Natural killer cell (primary cell): ENCODE results near the gene INO80C. TPM values are rescaled to one million over a fixed set of nuclear protein-coding genes. Genes with fewer than 3 reads are reported as not detected.

Source experiments
- ATAC-seq, 3 donors: fragments of 150-1000 bp in 2 of 3; fragments of 200-7000 bp in 1 of 3; cut with Tn5 transposase; 1 replicate in 1 of 3; 2 replicates in 2 of 3; pipeline ENCODE4 v1.10.0; 2021; ENCODE audit warnings: mild to moderate bottlenecking in 2 of 3, moderate library complexity in 2 of 3
- DNase-seq, 2 donors: peaks; one replicate each; pipeline versions ENCODE4 v3.0.0 to v3.0.0-alpha.2; 2013 to 2021; ENCODE audit warnings: mixed read lengths in 1 of 2
- H3K27ac ChIP-seq: one replicate; pipeline ENCODE4 v1.5.1; 2013; ENCODE audit warnings: mild to moderate bottlenecking, low read length
- H3K27me3 ChIP-seq: one replicate; pipeline ENCODE4 v1.6.1; 2013; ENCODE audit warnings: low read length; ENCODE audit not compliant: control insufficient read depth, insufficient read depth
- H3K36me3 ChIP-seq: one replicate; pipeline ENCODE4 v1.6.1; 2013; ENCODE audit warnings: low read length; ENCODE audit not compliant: control insufficient read depth, insufficient read depth
- H3K4me1 ChIP-seq: one replicate; pipeline ENCODE4 v1.6.1; 2013; ENCODE audit warnings: low read length; ENCODE audit not compliant: control insufficient read depth, insufficient read depth
- H3K4me3 ChIP-seq: one replicate; pipeline ENCODE4 v1.5.1; 2013; ENCODE audit warnings: low read length
- H3K9me3 ChIP-seq: one replicate; pipeline ENCODE4 v1.6.1; 2013; ENCODE audit warnings: low read length; ENCODE audit not compliant: control insufficient read depth, insufficient read depth
- H3K27ac Mint-ChIP-seq, 2 donors: one replicate each; pipeline ENCODE4 v1.8.0; 2022; ENCODE audit warnings: mild to moderate bottlenecking in 2 of 2, mixed read lengths in 2 of 2, moderate library complexity in 1 of 2
- H3K27me3 Mint-ChIP-seq, 2 donors: one replicate each; pipeline ENCODE4 v1.8.0; 2022; ENCODE audit warnings: low read depth in 2 of 2, mixed read lengths in 2 of 2
- H3K36me3 Mint-ChIP-seq: one replicate; pipeline ENCODE4 v1.8.0; 2022; ENCODE audit warnings: mixed read lengths
- H3K4me1 Mint-ChIP-seq, 2 donors: one replicate each; pipeline ENCODE4 v1.8.0; 2022; ENCODE audit warnings: mixed read lengths in 2 of 2
- H3K4me3 Mint-ChIP-seq: one replicate; pipeline ENCODE4 v1.8.0; 2022; ENCODE audit warnings: mild to moderate bottlenecking, moderate library complexity, mixed read lengths
- H3K9me3 Mint-ChIP-seq, 2 donors: one replicate each; pipeline ENCODE4 v1.8.0; 2022; ENCODE audit warnings: mixed read lengths in 2 of 2
- CTCF ChIP-seq: fragments of 200-600 bp; IDR thresholded peaks from one replicate; pipeline ENCODE4 v1.8.0; 2022; ENCODE audit warnings: antibody characterized with exemption
- WGBS: methylation state at CpG from one replicate; pipeline ENCODE4 v1.1.7; 2013; ENCODE audit warnings: missing lambda C conversion rate; ENCODE audit not compliant: insufficient coverage; 5-methylcytosine and 5-hydroxymethylcytosine counted together
- intact Hi-C: fragments of 100-400 bp; cut with micrococcal nuclease; formaldehyde crosslinking; loops from one replicate; pipeline ENCODE4 v1.14.2; 2022
- total RNA-seq, 4 donors: library from RNA; stranded (reverse); fragments of 120-200 nt in 1 of 4; gene quantifications; one replicate each; pipeline versions ENCODE4 v1.2.3 to v1.2.4, GENCODE V29; 2013 to 2022

The INO80C gene
- total RNA-seq: 10 to 100 TPM; 17.6 to 19.5 (median 19.2) TPM
- total RNA-seq (2013): 8.9 TPM

GRCh38 chr18:35497370-35498197, at the start of gene INO80C:
Gene INO80C, minus strand, starts transcription at chr18:35497960. Its CDS starts 86 bp downstream, at chr18:35497874.
- Histone ChIP-seq H3K27ac (peak within 1 kb of the TSS; percentile 93), H3K4me1 (peaks cover 15% of the 10 kb centered on the region), H3K27me3 (no peaks in the 10 kb centered on the region), H3K36me3 (no peaks in the 10 kb centered on the region), H3K4me3 (peak within 1 kb of the TSS; percentile 76), H3K9me3 (no peaks in the 10 kb centered on the region)
- peak; percentile 88 to 95 (median 90) for ATAC-seq
- H3K27ac Mint-ChIP-seq: peak within 1 kb of the TSS; percentile 97 to 99
- H3K9me3 Mint-ChIP-seq: no peaks in the 10 kb centered on the region
- TF ChIP-seq CTCF: no peak
- peaks cover 20 to 25% of the 10 kb centered on the region in 2 donors for H3K4me1 Mint-ChIP-seq
- peak; percentile 91 to 98 for DNase-seq
- under 1% methylated on average over 58 of the region's 61 CpGs for WGBS
- peak within 1 kb of the TSS; percentile 100 for H3K4me3 Mint-ChIP-seq
- H3K27me3 Mint-ChIP-seq: peaks cover 0 to 7% of the 10 kb centered on the region in 2 donors
- H3K36me3 Mint-ChIP-seq: no peaks in the 10 kb centered on the region
- intact Hi-C loops: loop anchor here (1.0 to 10.0 kb wide), 7 partner anchors 85 to 631 kb away; partner anchors contain the start of genes ELP2, GALNT1, RMP24 and SLC39A6

- Histone ChIP-seq H3K27me3 (no peaks in the 10 kb centered on the region), H3K36me3 (no peaks in the 10 kb centered on the region), H3K4me1 (no peaks in the 10 kb centered on the region), H3K9me3 (no peaks in the 10 kb centered on the region), H3K4me3 (no peak overlapping the region), H3K27ac (no peak overlapping the region)
- H3K4me3 Mint-ChIP-seq: no peak overlapping the region
- ATAC-seq: no peak
- DNase-seq: no peak
- TF ChIP-seq CTCF: no peak
- intact Hi-C loops: no loop called here
- H3K9me3 Mint-ChIP-seq: no peaks in the 10 kb centered on the region
- no peak overlapping the region for H3K27ac Mint-ChIP-seq
- WGBS: 83% methylated on average over 1 of the region's 2 CpGs
- no peaks in the 10 kb centered on the region for H3K36me3 Mint-ChIP-seq
- H3K4me1 Mint-ChIP-seq: no peaks in the 10 kb centered on the region
- H3K27me3 Mint-ChIP-seq: peaks cover 13 to 17% of the 10 kb centered on the region in 2 donors
Observed at GRCh38 chr18:35547008-35547605, 49.3 kb upstream of the INO80C start.

- Mint-ChIP-seq H3K27me3 (peaks cover 18 to 29% of the 10 kb centered on the region in 2 donors), H3K4me3 (no peak overlapping the region), H3K36me3 (no peaks in the 10 kb centered on the region), H3K9me3 (no peaks in the 10 kb centered on the region), H3K4me1 (no peaks in the 10 kb centered on the region), H3K27ac (no peak overlapping the region)
- Histone ChIP-seq H3K27me3 (no peaks in the 10 kb centered on the region), H3K4me3 (no peak overlapping the region), H3K4me1 (no peaks in the 10 kb centered on the region), H3K9me3 (no peaks in the 10 kb centered on the region), H3K27ac (no peak overlapping the region), H3K36me3 (no peaks in the 10 kb centered on the region)
- no peak for DNase-seq
- intact Hi-C loops: no loop called here
- no peak for TF ChIP-seq CTCF
- ATAC-seq: no peak
Observed at GRCh38 chr18:35542356-35542755, 44.6 kb upstream of the INO80C start.
